DMS53 treated with DMSO at 0.1 percent for 48 hours (cell line): ENCODE measurements around the gene CUX1.

ENCODE experiments used
- DNase-seq: peaks from one replicate; lab custom pipeline; 2025; ENCODE audit not compliant: unreplicated experiment; lab: John Stamatoyannopoulos, UW

The CUX1 gene

DNA sequence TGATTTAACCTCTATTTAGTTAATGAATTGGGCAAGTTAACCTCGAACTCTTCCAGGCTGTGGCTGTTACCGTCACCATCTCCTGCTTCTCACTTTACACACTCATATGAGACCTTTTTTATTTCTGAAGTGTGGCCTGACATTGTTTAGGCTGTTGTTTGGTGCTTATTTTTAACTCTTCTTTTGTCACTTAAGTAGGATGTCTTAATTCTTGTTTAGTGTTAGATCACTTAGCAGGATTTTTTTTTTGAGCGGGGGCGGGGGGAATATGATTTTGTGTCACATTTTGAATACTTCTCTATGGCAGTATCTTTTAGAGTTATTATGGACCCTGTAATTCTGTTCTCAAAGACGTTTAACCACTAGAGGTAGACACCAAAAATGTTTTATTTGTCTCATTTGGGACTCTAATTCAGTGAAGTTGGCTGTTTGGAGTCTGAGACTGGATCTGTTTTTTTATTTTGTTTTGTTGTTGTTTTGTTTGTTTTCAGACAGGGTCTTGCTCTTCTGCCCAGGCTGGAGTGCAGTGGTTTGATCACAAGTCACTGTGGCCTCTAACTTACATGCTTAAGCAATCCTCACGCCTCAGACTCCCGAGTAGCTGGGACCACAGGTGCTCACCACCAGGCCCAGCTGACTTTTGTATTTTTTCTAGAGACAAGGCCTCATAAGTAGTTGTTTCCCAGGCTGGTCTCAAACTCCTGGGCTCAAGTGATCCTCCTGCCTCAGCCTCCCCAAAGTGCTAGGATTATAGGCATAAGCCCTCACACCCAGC, 73.5 kb downstream of the CUX1 start:
- no peak for DNase-seq

DNA sequence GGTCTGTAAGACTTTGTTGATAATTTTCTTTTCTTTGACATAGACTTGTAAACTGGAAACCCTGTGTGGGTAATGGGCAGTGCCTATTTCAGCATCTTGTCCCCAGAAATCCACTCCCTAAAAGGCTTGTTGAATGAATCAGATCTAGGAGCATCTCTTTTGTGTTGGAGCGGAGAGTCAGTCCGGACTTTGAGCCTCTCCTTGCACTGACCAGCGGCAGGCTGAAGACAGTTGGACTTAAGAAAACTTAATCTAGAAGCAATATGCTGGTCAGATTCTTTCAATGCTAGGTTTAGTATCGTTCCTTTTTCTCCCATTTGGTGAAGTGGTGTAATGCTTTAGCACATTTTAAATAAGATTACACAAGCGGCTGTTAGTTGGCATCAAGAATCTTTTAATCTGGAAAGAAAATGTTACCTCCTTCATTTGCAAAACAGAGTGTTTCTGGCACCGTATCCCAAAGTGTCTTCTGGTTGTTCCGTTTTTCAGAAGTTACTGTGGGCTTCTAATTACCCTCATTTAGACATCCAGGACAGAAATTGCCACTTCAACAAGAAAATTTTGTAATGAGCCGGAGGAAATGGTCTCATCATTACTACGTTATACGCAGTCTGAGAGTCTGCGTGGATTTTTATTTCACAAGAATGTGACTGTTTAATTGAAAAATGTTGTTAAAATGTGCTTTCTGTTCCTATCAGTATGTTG, 74.7 kb downstream of the CUX1 start:
- no peak for DNase-seq

DNA sequence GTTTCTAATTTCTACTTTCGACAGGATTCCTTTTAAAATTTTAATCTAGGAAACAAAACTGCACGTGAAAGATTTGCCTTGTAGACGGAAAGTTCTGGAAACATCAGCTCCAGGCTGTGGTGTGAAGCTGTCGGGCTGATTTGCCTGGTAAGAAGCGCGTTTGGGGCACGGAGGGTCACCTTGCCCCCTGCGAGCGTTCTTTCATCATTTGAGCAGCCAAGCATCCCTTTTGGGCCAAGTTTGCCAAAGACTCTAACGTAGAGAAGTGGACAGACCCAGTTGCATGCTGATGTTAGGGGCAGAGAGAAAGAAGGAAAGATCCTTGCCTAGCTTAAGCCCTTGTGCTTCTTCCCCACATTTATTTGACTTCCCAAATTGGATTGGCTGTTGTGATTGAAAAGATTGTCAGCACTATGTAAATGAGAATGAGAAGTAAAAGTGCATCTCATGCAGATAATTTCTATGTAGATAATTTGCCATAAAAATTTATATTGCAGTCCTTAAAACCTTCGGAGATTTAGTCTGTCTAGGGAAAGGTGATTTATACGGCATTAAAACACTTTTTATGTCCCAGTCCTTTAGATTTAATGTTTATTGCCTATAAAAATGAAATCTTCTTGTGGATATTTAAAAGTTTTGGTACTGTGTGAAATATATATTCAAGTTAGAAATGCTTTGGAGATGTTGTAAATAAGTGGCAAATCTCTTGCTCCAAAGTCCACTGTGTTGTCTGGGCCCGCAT, 76.1 kb downstream of the CUX1 start:
- DNase-seq: no peak

DNA sequence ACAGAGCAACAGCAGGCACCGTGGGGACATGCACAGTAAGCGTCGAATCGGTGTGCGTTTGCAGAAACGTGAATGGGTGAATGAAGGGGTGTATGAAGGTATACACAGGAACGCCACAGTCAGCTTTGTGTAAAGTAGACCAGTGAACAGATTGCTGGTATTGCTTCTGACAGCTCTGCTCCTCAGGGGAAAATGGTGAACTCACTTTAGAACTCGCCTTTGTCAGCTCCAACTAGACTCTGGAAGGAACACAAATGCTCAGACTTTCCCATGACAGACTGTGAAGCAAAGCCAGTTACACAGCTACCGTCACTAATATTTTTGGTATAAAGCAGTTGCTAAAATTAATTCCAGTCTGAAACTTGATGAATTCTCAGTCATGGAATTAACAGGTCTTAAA, 78.9 kb downstream of the CUX1 start:
- DNase-seq: no peak

DNA sequence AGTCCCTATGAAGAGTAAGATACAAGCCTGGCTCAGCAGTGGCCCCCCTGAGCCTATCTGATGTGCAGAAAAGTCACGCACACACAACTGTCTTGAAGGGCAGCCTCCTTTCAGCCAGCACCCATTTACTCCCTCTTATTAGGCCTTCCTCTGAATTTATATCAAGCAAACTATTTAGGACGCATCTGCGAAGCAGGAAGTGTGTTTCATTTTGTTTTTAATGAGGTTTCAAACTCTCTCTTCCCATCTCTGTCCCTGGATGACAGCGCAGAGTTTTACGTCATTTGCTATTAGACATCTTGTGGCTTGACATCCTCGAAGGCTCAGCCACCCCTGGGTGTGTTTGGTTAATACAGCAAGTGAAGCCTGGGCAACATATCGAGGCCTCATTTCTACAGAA, 79.5 kb downstream of the CUX1 start:
- no peak for DNase-seq

DNA sequence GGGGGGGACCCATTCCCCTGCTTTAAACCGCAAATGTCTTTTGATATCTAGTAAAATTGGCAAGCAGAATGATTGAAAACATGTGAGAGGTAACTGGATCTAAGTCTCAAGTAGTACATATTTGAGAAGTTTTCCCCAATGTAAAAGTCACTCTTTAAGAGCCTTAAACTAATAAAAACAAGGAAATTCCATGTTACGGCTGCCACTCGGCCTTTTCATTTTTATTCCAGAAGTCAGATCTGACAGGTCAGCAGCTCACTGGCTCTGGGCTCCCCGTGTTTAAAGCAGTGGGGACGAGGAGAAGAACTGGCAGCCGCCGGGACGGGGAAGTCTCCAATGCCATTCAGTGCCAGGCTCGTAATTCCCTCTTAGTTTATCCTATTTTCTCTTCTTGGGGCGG, 80.7 kb downstream of the CUX1 start:
- DNase-seq: no peak

DNA sequence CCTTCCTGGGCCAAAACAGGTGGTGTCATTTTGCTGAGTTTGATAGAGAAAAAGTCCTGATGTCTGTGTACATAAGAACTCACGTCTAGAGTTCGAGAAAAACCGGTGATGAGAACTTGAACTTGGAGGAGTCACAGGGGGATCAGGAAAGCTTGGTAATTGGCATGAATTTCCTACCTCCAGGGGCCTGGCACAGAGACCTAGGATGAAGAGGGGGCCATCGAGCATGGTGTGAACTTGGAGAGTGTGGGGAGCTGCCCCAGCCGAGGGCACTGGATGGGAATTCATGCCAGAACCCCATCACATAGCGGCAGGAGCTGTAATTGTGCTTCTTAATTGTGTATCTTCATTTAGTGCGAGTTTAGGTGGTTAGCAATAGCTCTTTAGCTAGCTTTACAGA, 82.2 kb downstream of the CUX1 start:
- no peak for DNase-seq

DNA sequence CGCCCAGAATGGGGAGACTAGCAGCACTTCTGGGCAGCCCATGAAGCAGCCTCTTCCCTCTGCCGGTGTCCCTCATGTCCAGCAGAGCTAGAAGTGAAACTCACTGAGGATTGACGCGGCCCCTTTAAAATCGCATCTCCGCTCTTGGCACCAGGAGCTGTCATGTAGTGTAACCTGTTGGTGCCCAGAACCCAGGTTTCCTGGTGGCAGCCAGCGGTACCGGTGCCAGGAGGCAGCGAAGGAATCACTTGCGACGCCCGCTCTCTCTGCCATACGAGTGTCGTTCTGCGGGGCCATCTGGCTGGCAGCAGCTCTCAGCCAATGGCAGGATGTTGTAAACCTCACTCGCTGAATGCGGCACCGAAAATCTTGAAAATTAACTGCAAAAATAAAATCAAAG, 82.7 kb downstream of the CUX1 start:
- no peak for DNase-seq

DNA sequence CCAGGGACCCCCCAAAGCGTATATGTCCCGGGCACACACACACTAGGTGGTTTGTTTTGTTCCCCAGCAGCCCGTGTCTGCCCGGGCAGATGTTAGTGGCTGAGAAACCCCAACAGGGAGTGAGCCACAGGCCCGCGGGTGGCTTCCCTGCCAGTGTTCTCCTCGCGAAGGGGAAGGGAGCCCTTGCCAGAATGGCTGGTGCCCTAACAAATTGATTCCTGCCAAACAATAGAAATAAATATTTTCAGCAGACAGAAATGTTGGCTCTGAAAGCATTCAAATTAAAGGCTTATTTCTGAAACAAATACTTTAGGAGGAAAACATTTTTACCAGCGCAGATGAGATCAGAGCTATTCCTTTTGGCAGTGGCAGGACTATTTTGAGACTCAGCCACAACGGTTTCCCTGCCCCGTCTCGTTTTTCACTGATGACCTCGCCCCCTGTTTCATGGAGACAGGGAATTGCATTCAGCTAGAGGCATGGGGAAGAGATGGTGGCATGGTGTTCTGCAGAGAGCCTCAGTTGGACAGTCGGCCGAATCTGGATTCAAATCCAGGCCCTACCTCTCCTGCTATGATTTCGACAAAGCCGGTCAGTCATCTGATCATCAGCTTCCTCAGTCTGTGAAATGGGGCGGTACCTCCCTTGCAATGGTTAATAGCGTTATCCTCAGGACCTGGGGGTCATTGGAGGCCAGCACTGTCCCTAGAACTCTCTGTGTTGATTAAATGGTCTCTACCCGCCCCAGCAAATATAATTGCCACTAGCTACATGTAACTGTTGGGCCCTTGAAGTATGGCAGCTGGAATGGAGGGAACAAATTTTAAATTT, 84.5 kb downstream of the CUX1 start:
- no peak for DNase-seq

DNA sequence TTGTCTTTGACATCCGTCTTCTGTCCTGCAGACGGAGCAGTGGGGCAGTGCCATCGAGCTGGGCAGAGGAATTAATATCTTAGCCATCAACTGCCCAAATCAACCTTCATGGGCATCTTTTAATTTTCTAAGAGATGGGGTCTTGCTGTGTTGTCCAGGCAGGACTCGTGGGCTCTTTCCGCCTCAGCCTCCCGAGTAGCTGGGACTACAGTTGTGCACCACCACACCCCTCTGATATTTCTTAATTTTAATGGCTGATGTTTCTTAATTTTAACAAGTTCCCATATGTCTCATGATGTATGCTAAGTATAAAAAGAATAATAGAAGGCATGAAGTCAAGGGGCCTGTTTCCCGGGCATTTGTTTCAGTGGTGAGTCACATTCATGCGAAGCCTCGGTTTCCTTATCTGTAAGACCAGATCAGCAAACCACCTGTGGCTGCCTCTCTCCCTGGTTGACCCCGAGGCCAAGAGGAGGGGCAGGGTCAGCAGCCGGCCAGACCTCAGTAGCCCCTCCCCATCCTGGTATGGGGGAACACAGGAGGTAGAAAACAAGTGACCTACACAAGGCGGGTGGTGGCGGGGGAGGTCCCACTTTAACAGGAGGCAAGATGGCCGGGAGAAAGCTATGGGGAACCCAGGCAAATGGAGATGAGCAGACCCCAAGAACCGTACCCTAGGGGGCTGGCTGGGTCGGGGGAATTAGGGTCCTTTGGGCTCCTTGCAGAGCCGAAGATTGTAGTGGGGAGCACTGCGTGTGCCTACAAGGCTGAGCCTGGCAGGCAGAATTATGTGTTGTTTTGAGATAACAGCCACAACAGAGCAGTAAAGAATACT, 85.5 kb downstream of the CUX1 start:
- DNase-seq: no peak

DNA sequence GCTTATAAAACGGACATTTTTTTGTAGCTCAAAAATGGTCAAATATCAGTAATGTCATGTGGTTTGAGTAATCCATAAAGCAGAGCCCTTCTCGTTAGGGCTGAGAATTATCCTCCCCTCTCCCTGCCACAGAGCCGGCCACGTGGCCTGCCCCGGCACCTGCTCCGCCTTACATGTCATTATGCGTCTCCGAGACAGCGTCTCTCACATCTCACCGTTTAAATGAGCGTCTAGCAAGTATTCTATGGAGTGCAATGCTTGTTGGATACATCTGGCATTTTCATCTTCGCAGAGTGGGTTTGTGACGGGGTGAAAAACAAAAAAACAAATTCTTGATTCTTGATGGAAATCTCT, 86.1 kb downstream of the CUX1 start:
- DNase-seq: no peak

DNA sequence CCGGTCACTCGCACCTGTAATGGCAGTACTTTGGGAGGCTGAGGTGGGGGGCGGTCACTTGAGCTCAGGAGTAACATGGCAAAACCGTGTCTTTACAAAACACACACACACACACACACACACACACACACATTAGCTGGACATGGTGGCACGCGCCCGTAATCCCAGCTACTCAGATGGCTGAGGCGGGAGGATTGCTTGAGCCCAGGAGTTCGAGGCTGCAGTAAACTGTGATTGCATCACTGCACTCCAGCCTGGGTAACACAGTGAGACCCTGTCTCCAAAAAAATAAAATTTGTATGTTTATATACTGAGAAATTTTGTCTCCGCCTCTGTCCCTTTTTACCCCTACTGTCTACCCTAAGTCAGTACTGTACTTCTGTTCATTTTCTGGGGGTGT, 86.6 kb downstream of the CUX1 start:
- no peak for DNase-seq

DNA sequence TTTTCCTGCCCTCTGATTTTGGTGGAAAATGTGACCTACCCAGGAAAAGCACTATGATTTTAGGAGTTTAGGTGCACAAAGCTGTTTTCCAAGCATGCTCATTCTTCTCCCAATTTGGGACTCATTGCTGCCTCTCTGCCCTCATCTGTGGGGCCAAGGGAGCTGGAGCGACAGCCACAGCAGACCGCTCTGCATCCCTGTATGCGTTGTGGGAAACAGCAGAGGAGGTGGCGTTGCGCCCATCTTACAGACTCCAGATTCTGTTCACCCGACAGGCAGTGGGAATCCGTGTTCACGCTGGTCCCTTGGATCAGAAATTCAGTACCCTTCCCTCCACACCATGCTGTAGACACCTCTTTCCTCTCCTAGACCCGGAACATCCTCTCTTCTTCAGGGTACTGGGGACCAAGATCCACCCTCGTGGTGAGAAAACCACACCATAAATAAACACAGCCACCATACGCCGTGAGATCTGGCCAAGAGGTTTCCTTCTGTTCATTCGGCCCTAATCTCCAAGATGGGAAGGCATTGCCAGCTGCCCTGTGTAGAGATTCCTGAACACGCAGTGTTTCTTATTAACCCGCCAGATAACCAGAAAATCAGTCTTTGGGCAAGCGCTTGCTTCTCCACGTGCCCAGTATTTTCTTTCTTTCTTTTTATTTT, 87.9 kb downstream of the CUX1 start:
- DNase-seq: no peak

DNA sequence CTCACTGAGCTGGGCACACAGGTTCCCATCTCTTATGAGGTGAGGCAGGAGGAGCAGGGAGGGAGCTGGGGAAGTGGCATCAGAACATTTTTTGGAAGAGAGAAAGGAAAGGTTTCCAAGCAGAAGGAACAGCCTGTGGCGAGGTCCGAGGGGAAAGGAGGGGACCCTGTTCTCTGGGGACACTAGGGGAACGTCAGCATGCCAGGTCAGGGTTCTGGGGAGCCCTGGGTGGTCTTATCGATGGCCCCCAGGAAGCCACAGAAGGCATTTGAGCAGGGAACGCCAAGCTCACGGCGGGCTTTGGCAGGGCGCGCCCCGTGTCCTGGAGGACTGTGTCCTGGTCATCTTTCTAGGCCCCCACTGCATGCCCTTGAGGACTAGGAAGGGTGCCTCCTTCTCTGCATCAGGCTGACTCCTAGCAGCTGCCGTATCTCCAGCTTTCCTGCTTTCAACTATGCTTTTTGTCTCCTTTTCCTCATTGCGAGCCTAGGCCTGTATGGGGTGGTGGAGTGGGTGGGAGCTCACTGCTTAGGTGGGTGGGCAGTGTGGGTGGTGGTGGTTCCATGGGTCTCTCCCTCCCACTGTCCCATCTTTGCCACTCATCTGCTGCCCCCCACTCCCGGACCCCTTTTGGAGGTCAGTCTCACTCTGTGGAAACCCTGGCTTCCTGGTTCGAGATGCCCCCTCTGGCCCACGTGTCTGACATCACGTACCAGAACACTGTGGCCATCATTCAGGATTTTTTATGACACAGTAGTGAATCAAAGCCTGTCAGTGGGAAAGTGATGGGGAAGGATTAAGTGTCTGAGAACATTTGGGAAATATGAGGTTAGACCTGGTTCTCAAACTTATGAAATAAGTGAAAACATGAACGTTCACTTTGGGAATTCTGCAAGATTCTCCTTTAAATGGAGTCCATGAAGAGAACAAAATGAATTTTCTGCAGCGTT, 89.1 kb downstream of the CUX1 start:
- DNase-seq: no peak

DNA sequence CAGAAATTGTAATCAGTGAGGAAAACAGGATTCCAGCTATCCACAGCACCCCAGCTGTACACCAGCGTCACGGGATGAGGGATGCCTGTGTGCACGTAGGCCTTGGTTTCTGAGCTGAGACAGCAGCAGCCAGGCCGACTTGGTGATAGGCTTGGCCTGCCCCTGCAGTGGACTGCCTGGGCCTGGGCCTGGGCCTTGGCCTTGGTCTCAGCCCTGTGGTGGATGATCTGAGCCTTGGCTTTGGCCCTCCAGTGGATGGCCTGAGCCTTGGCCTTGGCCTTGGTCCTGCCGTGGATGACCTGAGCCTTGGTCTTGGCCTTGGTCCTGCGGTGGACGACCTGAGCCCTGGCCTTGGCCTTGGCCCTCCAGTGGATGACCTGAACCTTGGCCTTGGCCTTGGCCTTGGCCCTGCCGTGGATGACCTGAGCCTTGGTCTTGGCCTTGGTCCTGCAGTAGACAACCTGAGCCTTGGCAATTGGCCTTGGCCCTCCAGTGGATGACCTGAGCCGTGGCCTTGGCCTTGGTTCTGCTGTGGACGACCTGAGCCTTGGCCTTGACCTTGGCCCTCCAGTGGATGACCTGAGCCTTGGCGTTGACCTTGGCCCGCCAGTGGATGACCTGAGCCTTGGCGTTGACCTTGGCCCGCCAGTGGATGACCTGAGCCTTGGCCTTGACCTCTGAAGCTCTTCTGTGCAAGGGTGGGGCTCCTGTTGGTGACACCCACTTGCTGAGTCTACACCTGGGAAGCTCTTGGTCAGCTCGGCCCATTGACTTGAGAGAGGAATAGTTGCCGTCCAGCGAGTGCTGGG, 93.8 kb downstream of the CUX1 start:
- DNase-seq: no peak

DNA sequence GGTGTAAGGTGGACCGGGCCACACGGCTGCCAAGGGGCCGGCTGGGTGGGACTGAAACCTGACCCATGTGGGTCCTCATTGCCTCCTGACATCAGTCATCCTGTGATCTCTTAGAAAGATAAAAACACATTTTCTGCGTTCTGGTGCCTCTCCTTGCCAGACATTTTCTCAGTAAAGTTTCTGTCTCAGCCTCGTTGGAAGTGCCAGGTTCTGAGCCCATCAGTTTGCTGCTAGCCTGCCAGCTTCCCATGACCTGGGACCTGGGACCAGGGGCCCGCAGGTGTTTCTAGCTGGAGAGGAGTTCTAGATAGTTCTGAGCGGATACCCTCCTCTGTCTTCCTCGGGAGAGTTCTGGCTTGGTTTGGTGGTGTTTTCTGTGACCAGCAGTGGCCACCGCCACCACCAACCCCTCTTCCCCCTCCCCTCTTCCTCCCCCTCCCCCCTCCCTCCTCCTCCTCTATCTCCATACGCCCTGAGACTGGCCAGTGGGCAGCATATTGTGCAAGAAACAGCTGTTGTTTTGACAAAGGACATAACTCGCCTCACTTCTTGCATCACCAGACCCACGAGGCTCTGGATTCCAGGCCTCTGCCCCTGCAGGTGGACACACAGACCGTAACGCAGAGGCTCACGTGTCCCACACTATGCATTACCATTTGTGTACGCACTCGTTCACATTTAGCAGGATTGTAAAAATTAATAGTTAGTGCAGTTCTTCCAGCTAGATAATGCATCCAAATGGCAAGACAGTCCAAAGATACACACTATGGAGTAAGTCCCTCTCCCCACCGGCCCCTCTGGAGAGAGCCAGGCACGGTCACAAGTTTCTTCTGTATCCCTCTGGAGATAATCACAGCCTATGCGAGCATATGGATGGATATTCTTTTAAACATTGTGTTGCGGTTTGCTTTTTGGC, 94.6 kb downstream of the CUX1 start:
- no peak for DNase-seq

DNA sequence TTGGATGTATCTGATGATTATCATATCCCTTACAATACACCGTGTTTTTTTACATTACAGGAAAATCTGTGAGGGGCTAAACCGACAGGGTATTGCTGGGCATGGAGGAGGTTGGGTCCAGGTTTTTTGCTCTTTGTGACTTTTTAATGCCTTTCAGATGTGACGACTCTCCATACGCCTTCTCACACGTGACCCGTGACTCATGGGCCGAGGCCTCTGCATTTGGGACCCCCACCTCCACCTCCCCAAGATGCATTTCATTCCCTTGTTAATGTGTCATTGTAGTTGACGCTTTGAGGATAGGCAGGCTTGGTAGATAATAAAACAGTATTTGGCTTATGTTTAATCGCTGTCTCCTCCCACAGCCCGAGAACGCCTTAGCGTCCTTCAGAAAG, 95.3 kb downstream of the CUX1 start:
- no peak for DNase-seq
